Mucosa of stomach (tissue), 1 donor: ENCODE data around the gene SPDYE16.
"Not testable (repeated sequence)": the region's sequence is repeated elsewhere in the genome, so short reads cannot be mapped to it uniquely, and the experiment has no call there.

Experiments
- H3K27me3 ChIP-seq: one replicate; pipeline ENCODE4 v1.7.0; 2013; ENCODE audit warnings: mild to moderate bottlenecking, low read length; ENCODE audit not compliant: control insufficient read depth, insufficient read depth
- H3K36me3 ChIP-seq: one replicate; pipeline ENCODE4 v1.7.0; 2013; ENCODE audit warnings: low read length; ENCODE audit not compliant: control insufficient read depth, insufficient read depth
- H3K4me1 ChIP-seq: one replicate; pipeline ENCODE4 v1.7.0; 2013; ENCODE audit warnings: mild to moderate bottlenecking, low read length; ENCODE audit not compliant: control insufficient read depth, insufficient read depth
- H3K4me3 ChIP-seq: one replicate; pipeline ENCODE4 v1.7.0; 2013; ENCODE audit warnings: low read length
- H3K9ac ChIP-seq: one replicate; pipeline ENCODE4 v1.7.0; 2013; ENCODE audit warnings: mild to moderate bottlenecking, low read length, moderate library complexity
- H3K9me3 ChIP-seq: one replicate; pipeline ENCODE4 v1.7.0; 2013; ENCODE audit warnings: mild to moderate bottlenecking, low read length, moderate library complexity; ENCODE audit not compliant: control insufficient read depth
- donor health status: Pancreatic carcinoma.

The SPDYE16 gene

DNA sequence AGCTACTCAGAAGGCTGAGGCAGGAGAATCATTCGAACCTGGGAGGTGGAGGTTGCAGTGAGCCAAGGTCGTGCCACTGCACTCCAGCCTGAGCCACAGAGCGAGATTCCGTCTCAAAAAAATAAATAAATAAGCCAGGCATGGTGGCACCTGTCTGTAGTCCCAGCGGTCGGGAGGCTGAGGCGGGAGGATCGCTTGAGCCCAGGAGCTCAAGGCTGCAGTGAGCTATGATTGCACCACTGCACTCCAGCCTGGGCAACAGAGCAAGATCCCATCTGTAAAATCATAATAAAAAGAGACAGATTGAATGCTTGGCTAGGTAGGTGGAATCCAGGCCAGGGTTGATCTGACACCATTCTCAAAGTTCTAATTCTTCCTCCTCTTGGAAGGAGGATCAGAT lies 36.5 kb downstream of the SPDYE16 start:
- not testable (repeated sequence) for H3K9ac ChIP-seq, H3K36me3 ChIP-seq, H3K4me3 ChIP-seq, H3K9me3 ChIP-seq, H3K27me3 ChIP-seq
- peaks cover 13% of the 10 kb centered on the region for H3K4me1 ChIP-seq

- Histone ChIP-seq H3K27me3 (no peaks in the 10 kb centered on the region), H3K4me3 (no peak overlapping the region), H3K4me1 (peaks cover 13% of the 10 kb centered on the region), H3K9ac (no peak overlapping the region), H3K36me3 (peaks cover 4% of the 10 kb centered on the region), H3K9me3 (no peaks in the 10 kb centered on the region)
These were observed 37.0 kb downstream of the SPDYE16 start for GRCh38 chr7:76506081-76506440.

GRCh38 chr7:76505168-76506080 lies 37.7 kb downstream of the SPDYE16 start:
- H3K4me1 ChIP-seq: peaks cover 11% of the 10 kb centered on the region
- H3K9me3 ChIP-seq: no peaks in the 10 kb centered on the region
- H3K9ac ChIP-seq: no peak overlapping the region
- no peaks in the 10 kb centered on the region for H3K27me3 ChIP-seq
- H3K4me3 ChIP-seq: no peak overlapping the region
- peaks cover 4% of the 10 kb centered on the region for H3K36me3 ChIP-seq

GRCh38 chr7:76504351-76505167 lies 38.5 kb downstream of the SPDYE16 start:
- not testable (repeated sequence) for H3K4me3 ChIP-seq, H3K9ac ChIP-seq, H3K27me3 ChIP-seq, H3K9me3 ChIP-seq, H3K36me3 ChIP-seq, H3K4me1 ChIP-seq

GRCh38 chr7:76503244-76503643 lies 39.9 kb downstream of the SPDYE16 start:
- not testable (repeated sequence) for H3K9ac ChIP-seq, H3K27me3 ChIP-seq, H3K9me3 ChIP-seq, H3K4me1 ChIP-seq, H3K36me3 ChIP-seq, H3K4me3 ChIP-seq

DNA sequence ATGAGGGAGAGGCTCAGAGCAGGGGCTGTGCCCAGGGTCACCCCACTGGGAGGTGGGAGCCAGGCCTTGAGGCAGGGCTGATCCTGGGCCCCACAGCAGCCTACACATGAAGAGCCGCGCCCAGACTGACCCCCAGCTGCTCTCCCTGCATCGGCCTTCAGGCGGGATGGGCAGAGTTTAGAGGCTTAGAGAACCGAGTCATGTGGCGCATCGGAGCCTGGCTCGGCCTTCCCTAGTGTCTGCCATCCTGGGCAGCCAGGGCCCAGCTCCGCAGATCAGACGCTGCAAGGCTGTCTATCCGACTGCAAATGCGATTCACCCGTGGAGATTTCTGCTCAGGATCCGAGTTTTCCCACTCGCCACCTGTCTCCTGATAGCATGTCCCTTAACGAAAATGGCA lies 40.3 kb downstream of the SPDYE16 start:
- H3K9me3 ChIP-seq, H3K9ac ChIP-seq, H3K27me3 ChIP-seq, H3K4me3 ChIP-seq, H3K4me1 ChIP-seq, H3K36me3 ChIP-seq: not testable (repeated sequence)

GRCh38 chr7:76502224-76502623 lies 40.9 kb downstream of the SPDYE16 start:
- H3K9me3 ChIP-seq, H3K4me1 ChIP-seq, H3K4me3 ChIP-seq, H3K27me3 ChIP-seq, H3K9ac ChIP-seq, H3K36me3 ChIP-seq: not testable (repeated sequence)

GRCh38 chr7:76499924-76500241 lies 43.2 kb downstream of the SPDYE16 start:
- H3K4me3 ChIP-seq, H3K27me3 ChIP-seq, H3K9ac ChIP-seq, H3K9me3 ChIP-seq, H3K4me1 ChIP-seq, H3K36me3 ChIP-seq: not testable (repeated sequence)

GRCh38 chr7:76499201-76499923 lies 43.7 kb downstream of the SPDYE16 start:
- not testable (repeated sequence) for H3K27me3 ChIP-seq, H3K4me1 ChIP-seq, H3K4me3 ChIP-seq, H3K9me3 ChIP-seq, H3K36me3 ChIP-seq, H3K9ac ChIP-seq

DNA sequence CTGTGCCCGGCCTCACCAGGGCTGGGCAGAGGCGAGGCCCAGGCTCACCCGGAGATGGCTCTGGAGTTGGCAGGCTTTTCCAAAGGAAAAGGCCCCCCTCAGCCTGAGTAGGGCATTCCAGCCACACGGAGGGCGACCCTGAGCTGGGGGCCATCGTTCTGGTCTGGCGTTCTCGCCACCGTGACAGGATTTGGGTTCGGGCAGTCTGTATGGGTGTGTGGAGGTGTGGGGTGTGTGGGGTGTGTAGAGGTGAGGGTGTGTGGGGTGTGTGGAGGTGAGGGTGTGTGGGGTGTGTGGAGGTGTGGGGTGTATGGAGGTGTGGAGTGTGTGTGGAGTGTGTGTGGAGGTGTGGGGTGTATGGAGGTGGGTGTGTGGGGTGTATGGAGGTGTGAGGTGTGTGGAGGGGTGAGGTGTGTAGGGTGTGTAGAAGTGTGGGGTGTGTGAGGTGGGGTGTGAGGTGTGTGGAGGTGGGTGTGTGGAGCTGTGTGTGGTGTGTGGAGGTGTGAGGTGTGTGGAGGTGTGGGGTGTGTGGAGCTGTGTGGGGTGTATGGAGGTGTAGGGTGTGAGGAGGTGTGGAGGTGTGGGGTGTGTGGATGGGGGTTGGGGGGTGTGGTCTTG lies 44.4 kb downstream of the SPDYE16 start:
- not testable (repeated sequence) for H3K9me3 ChIP-seq, H3K9ac ChIP-seq, H3K4me1 ChIP-seq, H3K4me3 ChIP-seq, H3K36me3 ChIP-seq, H3K27me3 ChIP-seq

- H3K4me3 ChIP-seq, H3K4me1 ChIP-seq, H3K9ac ChIP-seq, H3K36me3 ChIP-seq, H3K27me3 ChIP-seq, H3K9me3 ChIP-seq: not testable (repeated sequence)
These were observed 45.0 kb downstream of the SPDYE16 start for GRCh38 chr7:76497918-76498582.
